GM12873 (cell line): ENCODE results near the gene ACAP1.

Source experiments
- TF ChIP-seq, protein P1 (sequence below): IDR thresholded peaks from 2 replicates; pipeline ENCODE4 v1.5.1; 2012; ENCODE audit warnings: low read depth, mild to moderate bottlenecking, moderate library complexity, low read length, control low read depth; ENCODE audit not compliant: insufficient read depth; ENCODE audit errors: missing control alignments

The ACAP1 gene, protein sequence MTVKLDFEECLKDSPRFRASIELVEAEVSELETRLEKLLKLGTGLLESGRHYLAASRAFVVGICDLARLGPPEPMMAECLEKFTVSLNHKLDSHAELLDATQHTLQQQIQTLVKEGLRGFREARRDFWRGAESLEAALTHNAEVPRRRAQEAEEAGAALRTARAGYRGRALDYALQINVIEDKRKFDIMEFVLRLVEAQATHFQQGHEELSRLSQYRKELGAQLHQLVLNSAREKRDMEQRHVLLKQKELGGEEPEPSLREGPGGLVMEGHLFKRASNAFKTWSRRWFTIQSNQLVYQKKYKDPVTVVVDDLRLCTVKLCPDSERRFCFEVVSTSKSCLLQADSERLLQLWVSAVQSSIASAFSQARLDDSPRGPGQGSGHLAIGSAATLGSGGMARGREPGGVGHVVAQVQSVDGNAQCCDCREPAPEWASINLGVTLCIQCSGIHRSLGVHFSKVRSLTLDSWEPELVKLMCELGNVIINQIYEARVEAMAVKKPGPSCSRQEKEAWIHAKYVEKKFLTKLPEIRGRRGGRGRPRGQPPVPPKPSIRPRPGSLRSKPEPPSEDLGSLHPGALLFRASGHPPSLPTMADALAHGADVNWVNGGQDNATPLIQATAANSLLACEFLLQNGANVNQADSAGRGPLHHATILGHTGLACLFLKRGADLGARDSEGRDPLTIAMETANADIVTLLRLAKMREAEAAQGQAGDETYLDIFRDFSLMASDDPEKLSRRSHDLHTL

DNA sequence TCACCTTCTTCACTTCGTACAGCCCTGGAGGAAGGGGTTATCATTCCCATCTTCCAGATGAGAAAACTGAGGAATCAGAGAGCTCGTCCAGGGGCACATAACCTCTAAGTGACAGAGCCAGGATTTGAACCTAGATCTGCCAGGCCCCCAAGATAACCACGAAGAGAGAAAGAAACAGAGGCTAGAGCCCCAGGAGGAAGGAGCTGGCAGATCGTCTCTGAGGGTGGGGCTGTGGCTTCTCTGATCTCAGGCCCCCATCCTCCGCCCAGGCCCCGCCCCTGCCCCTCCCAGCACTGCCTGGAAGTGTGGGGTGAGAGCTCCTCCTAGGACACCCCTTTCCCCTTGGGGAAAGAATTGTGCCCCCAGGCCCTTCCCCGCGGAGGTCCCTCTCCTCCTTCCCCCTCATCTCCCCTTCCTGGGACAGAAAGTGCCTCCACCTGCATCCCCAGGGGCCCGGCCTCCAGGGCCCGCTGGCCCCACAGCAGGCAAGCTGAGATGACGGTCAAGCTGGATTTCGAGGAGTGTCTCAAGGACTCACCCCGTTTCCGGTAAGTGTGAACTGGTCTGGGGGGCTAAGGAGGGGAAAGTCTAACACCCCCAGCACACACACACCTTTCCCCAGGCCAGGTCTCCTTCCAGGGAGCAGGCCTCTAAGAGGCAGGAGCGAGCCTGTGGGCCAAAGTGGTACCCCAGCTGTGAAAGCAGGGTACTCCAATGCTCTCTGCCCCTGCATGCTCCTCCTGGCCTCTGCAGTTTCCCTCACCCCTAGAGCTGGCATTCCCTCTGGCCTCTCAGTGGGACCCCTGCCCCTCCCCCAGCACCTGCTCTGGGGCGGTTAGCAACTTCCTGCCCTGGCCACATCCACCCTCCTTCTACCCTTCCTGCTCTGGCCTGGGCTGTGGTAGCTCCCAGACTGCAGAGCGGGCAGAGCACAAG, at the start of gene ACAP1:
TSS of gene ACAP1 (plus strand) at position 290 of the 936 bp plus-strand sequence. CDS start at position 496, 206 bp downstream.
- TF ChIP-seq, protein P1, sequence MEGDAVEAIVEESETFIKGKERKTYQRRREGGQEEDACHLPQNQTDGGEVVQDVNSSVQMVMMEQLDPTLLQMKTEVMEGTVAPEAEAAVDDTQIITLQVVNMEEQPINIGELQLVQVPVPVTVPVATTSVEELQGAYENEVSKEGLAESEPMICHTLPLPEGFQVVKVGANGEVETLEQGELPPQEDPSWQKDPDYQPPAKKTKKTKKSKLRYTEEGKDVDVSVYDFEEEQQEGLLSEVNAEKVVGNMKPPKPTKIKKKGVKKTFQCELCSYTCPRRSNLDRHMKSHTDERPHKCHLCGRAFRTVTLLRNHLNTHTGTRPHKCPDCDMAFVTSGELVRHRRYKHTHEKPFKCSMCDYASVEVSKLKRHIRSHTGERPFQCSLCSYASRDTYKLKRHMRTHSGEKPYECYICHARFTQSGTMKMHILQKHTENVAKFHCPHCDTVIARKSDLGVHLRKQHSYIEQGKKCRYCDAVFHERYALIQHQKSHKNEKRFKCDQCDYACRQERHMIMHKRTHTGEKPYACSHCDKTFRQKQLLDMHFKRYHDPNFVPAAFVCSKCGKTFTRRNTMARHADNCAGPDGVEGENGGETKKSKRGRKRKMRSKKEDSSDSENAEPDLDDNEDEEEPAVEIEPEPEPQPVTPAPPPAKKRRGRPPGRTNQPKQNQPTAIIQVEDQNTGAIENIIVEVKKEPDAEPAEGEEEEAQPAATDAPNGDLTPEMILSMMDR = no peak

DNA sequence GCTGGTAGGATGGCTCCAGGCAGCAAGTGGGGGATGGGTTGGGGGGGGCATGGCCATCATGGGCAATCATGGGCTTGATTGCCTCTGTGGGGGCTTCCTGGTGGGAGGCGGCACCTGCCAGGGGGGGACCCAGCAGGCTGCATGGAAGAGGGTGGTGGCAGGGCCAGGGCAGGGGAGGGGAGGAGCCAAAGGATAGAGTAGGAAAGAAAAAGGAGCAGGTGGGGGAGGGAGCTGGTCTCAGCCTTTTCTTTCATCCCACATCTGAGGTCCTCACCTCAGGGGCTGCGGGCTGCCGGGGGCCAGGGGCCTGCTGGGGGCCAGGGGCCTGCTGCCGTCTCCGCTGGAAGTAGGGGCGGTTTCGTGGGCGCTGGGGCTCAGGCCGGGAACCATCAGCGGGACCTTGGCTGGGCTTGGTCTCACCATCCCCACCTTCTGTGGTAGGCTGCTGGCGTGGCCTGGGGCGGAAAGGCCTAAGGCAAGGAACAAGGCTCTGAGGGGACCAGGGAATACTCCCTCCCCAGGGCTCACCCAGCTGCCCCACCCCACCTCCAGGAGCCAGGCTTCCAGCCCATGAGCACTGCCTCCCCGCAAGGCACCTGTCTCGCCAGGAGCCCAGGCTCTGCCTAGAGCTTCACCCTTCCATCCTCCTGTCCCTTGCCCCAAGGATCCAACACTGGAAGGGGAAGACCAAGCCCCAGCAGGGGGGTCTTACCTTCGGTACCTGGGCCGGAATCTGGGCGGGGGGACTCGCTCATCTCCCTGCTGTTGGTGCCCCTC, 46.9 kb upstream of the ACAP1 start:
- TF ChIP-seq, protein P1 = no peak

DNA sequence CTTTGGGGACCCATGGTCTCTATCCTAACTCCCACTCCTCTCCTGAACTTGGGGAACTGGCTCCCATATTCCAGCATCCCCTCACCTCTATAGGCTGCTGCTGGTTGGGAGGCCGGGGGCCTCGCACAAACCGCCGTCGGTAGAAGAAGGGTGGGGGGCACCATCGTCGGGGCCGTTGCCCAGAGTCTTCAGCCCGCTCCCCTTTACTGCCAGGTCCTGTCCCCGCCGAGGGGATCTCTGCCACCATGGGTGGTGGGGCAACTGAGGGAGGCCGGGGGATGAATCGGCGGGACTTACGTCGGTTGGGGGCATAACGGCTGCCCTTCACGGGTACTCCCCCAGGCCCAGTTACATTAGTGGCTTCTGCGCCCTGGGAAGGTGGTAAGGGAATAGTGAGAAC, 46.2 kb upstream of the ACAP1 start:
- TF ChIP-seq, protein P1 = no peak

DNA sequence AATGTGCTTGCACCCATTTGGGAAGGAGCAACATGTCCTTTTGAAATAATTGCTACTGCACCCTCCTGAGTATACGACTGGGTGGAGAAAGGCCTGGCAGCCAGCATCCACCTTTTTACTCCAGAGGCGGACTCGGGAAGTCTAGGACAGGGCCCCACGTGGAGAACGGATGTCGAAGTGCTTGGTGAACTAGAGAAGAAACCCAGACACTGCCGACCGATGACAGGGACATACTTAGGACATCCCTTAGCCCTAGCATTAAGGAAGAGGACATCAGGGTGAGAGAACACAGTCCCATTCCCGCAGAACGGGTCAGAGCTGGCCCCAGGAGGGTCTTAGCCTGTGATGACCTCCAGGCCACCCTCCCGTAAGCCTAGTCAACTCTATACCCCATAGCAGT, 45.6 kb upstream of the ACAP1 start:
- TF ChIP-seq, protein P1 = no peak

DNA sequence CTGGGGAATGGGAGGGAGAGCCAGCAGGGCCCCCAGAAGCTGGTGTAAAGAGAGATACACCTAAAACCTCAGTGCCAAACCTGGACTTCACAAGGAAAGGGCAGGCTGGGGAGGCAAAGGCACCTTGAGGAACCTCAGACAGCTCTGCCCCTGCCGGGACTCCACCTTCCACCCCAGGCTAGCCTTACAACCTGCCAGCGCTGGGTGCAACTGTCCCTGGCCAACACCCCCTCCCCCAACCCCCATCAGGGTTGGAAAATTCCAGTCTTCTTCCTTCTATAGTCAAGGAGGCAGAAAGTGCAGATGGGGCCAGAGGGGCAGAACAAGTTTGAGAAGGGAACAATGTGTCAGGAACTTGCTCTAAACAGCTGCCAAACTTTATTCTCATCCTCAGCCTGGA, 44.1 kb upstream of the ACAP1 start:
- TF ChIP-seq, protein P1 = no peak

DNA sequence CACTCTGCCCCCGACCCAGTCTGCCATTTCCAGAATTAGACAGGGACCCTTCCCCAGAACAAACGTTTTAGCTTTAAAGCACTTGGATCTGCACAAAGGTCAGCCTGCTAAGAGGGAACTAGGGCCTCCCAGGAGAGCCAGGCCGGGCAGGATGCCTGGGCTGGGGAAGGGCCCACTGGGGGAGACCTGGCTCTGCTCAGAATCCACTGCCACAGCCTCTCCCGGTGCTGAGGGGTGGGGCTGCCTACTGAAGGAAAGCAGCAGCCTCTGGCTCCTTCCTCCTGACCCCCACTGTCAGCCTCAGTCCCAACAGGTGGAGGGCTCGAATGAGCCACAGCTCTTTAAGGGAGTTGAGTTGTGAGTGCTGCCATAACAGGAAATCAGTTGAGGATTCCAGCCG, 43.6 kb upstream of the ACAP1 start:
- TF ChIP-seq, protein P1 = no peak
